Esophagus (tissue), 2 donors: ENCODE data around the gene RAET1E. TPM values are rescaled to one million over a fixed set of nuclear protein-coding genes. Genes with fewer than 3 reads are reported as not detected.
A peak's percentile ranks its signal among the peaks of the same experiment; 100 is the strongest.
"Not testable (repeated sequence)": the region's sequence is repeated elsewhere in the genome, so short reads cannot be mapped to it uniquely, and the experiment has no call there.

Experiments
- H3K27ac ChIP-seq, 2 donors: one replicate each; pipeline ENCODE4 v1.5.1; 2013; ENCODE audit warnings: low read depth in 2 of 2, mild to moderate bottlenecking in 2 of 2, inconsistent platforms in 1 of 2, low read length in 1 of 2, moderate library complexity in 1 of 2
- H3K27me3 ChIP-seq, 2 donors: one replicate each; pipeline ENCODE4 v1.6.1; 2013; ENCODE audit warnings: low read length in 2 of 2, control low read depth in 1 of 2, mild to moderate bottlenecking in 1 of 2; ENCODE audit not compliant: insufficient read depth in 2 of 2, control insufficient read depth in 1 of 2
- H3K36me3 ChIP-seq, 2 donors: one replicate each; pipeline ENCODE4 v1.6.1; 2013; ENCODE audit warnings: low read length in 1 of 2; ENCODE audit not compliant: control insufficient read depth in 2 of 2, insufficient read depth in 2 of 2
- H3K4me1 ChIP-seq, 2 donors: one replicate each; pipeline ENCODE4 v1.6.1; 2013; ENCODE audit warnings: low read length in 1 of 2; ENCODE audit not compliant: control insufficient read depth in 2 of 2, insufficient read depth in 2 of 2
- H3K4me3 ChIP-seq, 2 donors: one replicate each; pipeline ENCODE4 v1.5.1; 2013; ENCODE audit warnings: low read length in 2 of 2, mild to moderate bottlenecking in 2 of 2, low read depth in 1 of 2, moderate library complexity in 1 of 2
- H3K9me3 ChIP-seq, 2 donors: one replicate each; pipeline ENCODE4 v1.6.1; 2013; ENCODE audit warnings: mild to moderate bottlenecking in 2 of 2, low read depth in 1 of 2, low read length in 1 of 2, moderate library complexity in 1 of 2; ENCODE audit not compliant: control insufficient read depth in 2 of 2, insufficient read depth in 1 of 2
- WGBS, 2 donors: extraction: QIAGEN DNeasy Blood & Tissue Kit; methylation state at CpG; one replicate each; pipeline ENCODE4 v1.1.7; 2013; 5-methylcytosine and 5-hydroxymethylcytosine counted together
- polyA plus RNA-seq, 2 donors: library from polyadenylated mRNA; stranded (reverse); fragments of 200-250 nt; gene quantifications; one replicate each; pipeline ENCODE4 v1.2.3, GENCODE V29; 2013
- donor health status: healthy with polysubstance abuse.
- donor health status: Bipolar disorder and iron deficiency.

The RAET1E gene
- polyA plus RNA-seq, 2 donors, result 25.1 to 72.5 TPM

DNA sequence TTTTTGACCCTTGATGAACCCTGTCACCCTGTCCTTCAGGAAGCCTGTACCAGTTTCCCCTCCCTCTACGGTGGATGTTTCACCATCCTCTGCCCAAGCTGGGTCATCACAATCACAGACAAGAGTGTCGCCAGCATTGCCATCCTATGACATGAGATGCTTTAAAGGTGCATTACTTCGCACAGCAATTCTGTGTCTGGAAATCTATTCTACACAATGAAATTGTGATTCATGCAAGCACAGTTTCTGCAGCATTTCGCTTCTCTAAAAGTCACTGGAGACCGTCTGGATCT lies 41.4 kb upstream of the RAET1E start:
- no peak overlapping the region for H3K4me3 ChIP-seq
- no peaks in the 10 kb centered on the region for H3K36me3 ChIP-seq
- H3K4me1 ChIP-seq, result no peaks in the 10 kb centered on the region
- peaks cover 0 to 18% of the 10 kb centered on the region in 2 donors for H3K27me3 ChIP-seq
- no peak overlapping the region for H3K27ac ChIP-seq
- WGBS, 2 donors, result 31 to 39% methylated on average over 5 of the region's 5 CpGs
- no peaks in the 10 kb centered on the region for H3K9me3 ChIP-seq

DNA sequence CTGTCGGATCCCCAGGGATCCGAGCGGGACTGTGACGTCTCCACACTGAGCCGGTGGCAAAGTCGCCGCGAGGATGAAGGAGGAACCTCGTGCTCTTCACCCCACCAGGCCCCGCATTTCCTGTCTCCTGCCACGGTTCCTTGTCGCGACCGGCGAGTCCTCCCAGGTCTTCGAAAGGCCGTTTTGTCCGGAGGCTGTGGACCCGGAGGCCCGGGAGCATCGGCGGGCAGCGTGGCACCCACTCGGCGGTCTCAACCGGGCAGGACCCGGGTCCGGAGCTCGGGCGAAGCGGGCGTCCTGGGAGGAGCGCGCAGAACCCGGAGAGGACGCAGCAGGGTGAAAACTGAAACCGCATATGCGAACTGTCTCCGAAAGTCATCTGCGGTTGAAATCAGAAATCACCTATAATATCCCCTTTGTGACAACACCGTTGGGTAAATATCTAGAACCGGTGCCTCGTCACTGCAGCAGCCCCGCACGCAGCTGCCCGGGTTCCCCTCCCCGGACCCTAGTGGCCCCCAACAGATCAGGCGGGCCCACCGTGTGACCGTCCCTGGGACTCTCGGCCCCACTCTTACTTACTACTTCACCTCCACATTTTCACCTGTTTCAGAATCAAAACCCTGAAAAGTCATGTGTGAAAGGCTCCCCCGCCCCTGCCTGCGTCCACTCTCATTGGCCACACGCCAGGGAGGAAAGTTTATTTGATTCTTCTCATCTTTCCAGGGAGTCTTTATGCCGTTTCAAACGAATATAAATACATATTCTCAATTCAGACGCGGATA lies 40.9 kb upstream of the RAET1E start:
- Histone ChIP-seq H3K27ac (no peak overlapping the region), H3K4me1 (no peaks in the 10 kb centered on the region), H3K36me3 (no peaks in the 10 kb centered on the region), H3K27me3 (peaks cover 0 to 18% of the 10 kb centered on the region in 2 donors), H3K4me3 (peak overlapping the region; percentile 56 to 62), H3K9me3 (no peaks in the 10 kb centered on the region)
- 0 to 2% methylated on average over 58 of the region's 58 CpGs for WGBS, 2 donors

- not testable (repeated sequence) for H3K9me3 ChIP-seq, H3K36me3 ChIP-seq, H3K4me1 ChIP-seq, H3K27ac ChIP-seq
- Histone ChIP-seq H3K27me3 (peaks cover 0 to 18% of the 10 kb centered on the region in 2 donors), H3K4me3 (peak overlapping the region; percentile 56 to 62)
- WGBS, 2 donors, result 1 to 2% methylated on average over 15 to 16 of the region's 20 CpGs
These were observed 40.2 kb upstream of the RAET1E start for GRCh38 chr6:149938013-149938570.

DNA sequence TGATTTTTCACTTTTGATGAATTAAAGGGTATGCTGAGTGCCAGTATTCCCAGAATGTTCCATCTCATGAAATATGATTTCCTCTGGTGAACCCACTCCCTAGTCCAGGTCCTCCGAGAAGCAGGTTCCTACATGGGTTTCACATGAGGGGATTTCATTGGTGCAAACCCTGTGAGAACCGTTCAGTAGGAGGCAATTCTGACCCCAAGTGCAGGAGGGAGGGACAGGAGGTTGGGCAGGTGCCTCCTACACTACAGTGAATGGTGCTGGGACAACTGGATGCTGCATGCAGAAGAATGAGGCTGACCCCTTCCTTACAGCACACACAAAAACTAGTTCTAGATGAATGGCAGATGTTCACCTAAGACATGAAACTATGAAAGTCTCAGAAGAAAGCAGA lies 38.8 kb upstream of the RAET1E start:
- WGBS, 2 donors, result 31 to 59% methylated on average over 2 of the region's 2 CpGs

GRCh38 chr6:149935668-149936067 lies 37.8 kb upstream of the RAET1E start:
- H3K27ac ChIP-seq, result no peak overlapping the region
- H3K36me3 ChIP-seq, result no peaks in the 10 kb centered on the region
- H3K4me1 ChIP-seq, result no peaks in the 10 kb centered on the region
- 52 to 58% methylated on average over 2 of the region's 2 CpGs for WGBS, 2 donors
- no peaks in the 10 kb centered on the region for H3K9me3 ChIP-seq
- no peak overlapping the region for H3K4me3 ChIP-seq
- peaks cover 0 to 17% of the 10 kb centered on the region in 2 donors for H3K27me3 ChIP-seq

More for the DNA sequence above, 38.8 kb upstream of the RAET1E start:
- Histone ChIP-seq H3K9me3 (no peaks in the 10 kb centered on the region), H3K36me3 (no peaks in the 10 kb centered on the region), H3K27ac (no peak overlapping the region), H3K27me3 (peaks cover 0 to 18% of the 10 kb centered on the region in 2 donors), H3K4me3 (no peak overlapping the region), H3K4me1 (no peaks in the 10 kb centered on the region)

- WGBS, 2 donors, result 47 to 48% methylated on average over 4 of the region's 4 CpGs
- Histone ChIP-seq H3K4me3 (no peak overlapping the region), H3K27me3 (peaks cover 0 to 13% of the 10 kb centered on the region in 2 donors), H3K27ac (no peak overlapping the region), H3K4me1 (no peaks in the 10 kb centered on the region), H3K36me3 (no peaks in the 10 kb centered on the region), H3K9me3 (no peaks in the 10 kb centered on the region)
These were observed 37.3 kb upstream of the RAET1E start for GRCh38 chr6:149935246-149935645.

GRCh38 chr6:149934249-149935156 lies 36.6 kb upstream of the RAET1E start:
- Histone ChIP-seq H3K36me3 (no peaks in the 10 kb centered on the region), H3K27me3 (peaks cover 0 to 10% of the 10 kb centered on the region in 2 donors), H3K4me1 (no peaks in the 10 kb centered on the region), H3K9me3 (no peaks in the 10 kb centered on the region), H3K27ac (no peak overlapping the region), H3K4me3 (no peak overlapping the region)
- 34% methylated on average over 11 of the region's 11 CpGs for WGBS, 2 donors

GRCh38 chr6:149933461-149933860 lies 35.5 kb upstream of the RAET1E start:
- Histone ChIP-seq H3K4me1 (no peaks in the 10 kb centered on the region), H3K4me3 (no peak overlapping the region), H3K27me3 (peaks cover 0 to 3% of the 10 kb centered on the region in 2 donors), H3K27ac (no peak overlapping the region), H3K36me3 (no peaks in the 10 kb centered on the region), H3K9me3 (no peaks in the 10 kb centered on the region)
- 39% methylated on average over 3 of the region's 3 CpGs for WGBS, 2 donors

GRCh38 chr6:149933036-149933435 lies 35.1 kb upstream of the RAET1E start:
- no peaks in the 10 kb centered on the region for H3K36me3 ChIP-seq
- WGBS, 2 donors, result 46 to 59% methylated on average over 5 of the region's 5 CpGs
- H3K9me3 ChIP-seq, result no peaks in the 10 kb centered on the region
- H3K27ac ChIP-seq, result no peak overlapping the region
- H3K27me3 ChIP-seq, result no peaks in the 10 kb centered on the region
- no peak overlapping the region for H3K4me3 ChIP-seq
- no peaks in the 10 kb centered on the region for H3K4me1 ChIP-seq
